Kidney (tissue), 14 donors: Measurements from ENCODE around the gene NCBP1. TPM values are rescaled to one million over a fixed set of nuclear protein-coding genes. Genes with fewer than 3 reads are reported as not detected.

ENCODE experiments used
- DNase-seq, 5 donors: peaks; one replicate each; pipeline ENCODE4 v3.0.0-alpha.2; 2013 to 2020
- FAIRE-seq: peaks from 2 replicates; lab custom pipeline; 2012; peaks lifted over from hg19 to GRCh38; lab: Jason Lieb, UNC
- H3K27ac ChIP-seq, 2 donors: one replicate each; pipeline ENCODE4 v1.7.0; 2013; ENCODE audit warnings: low read depth in 2 of 2, low read length in 2 of 2, inconsistent platforms in 1 of 2
- H3K27me3 ChIP-seq: one replicate; pipeline ENCODE4 v1.7.1; 2013; ENCODE audit warnings: low read length, inconsistent platforms; ENCODE audit not compliant: control insufficient read depth, insufficient read depth
- H3K36me3 ChIP-seq, 3 donors: one replicate each; pipeline versions ENCODE4 v1.7.0 to v1.7.1; 2013; ENCODE audit warnings: low read length in 3 of 3, control low read depth in 1 of 3, inconsistent platforms in 1 of 3; ENCODE audit not compliant: insufficient read depth in 3 of 3, control insufficient read depth in 2 of 3
- H3K4me1 ChIP-seq, 3 donors: one replicate each; pipeline versions ENCODE4 v1.7.0 to v1.7.1; 2013; ENCODE audit warnings: low read length in 3 of 3, inconsistent platforms in 1 of 3, low read depth in 1 of 3; ENCODE audit not compliant: control insufficient read depth in 2 of 3, insufficient read depth in 2 of 3
- H3K4me3 ChIP-seq, 3 donors: one replicate each; pipeline versions ENCODE4 v1.7.0 to v1.8.1; 2013; ENCODE audit warnings: low read length in 3 of 3, control low read depth in 1 of 3, inconsistent platforms in 1 of 3
- H3K9ac ChIP-seq, 3 donors: one replicate each; pipeline versions ENCODE4 v1.7.0 to v1.7.1; 2013; ENCODE audit warnings: low read length in 3 of 3, control low read depth in 1 of 3, inconsistent platforms in 1 of 3
- H3K9me3 ChIP-seq, 3 donors: one replicate each; pipeline versions ENCODE4 v1.7.0 to v1.7.1; 2013; ENCODE audit warnings: low read length in 3 of 3, control low read depth in 1 of 3, inconsistent platforms in 1 of 3; ENCODE audit not compliant: control insufficient read depth in 2 of 3, insufficient read depth in 1 of 3
- CTCF ChIP-seq: IDR thresholded peaks from 3 replicates; pipeline ENCODE4 v1.5.1; 2012; ENCODE audit warnings: mild to moderate bottlenecking, moderate library complexity, borderline replicate concordance; ENCODE audit not compliant: insufficient read depth; ENCODE audit errors: extremely low read depth
- intact Hi-C: fragments of 100-400 bp; cut with DNase I; formaldehyde crosslinking; loops from one replicate; pipeline ENCODE4 v1.11.1; 2022
- polyA plus RNA-seq: library from polyadenylated mRNA; stranded (reverse); fragments of 350-450 nt; fragmentation: Illumina TruSeq; extraction: RNeasy Lipid Tissue Mini Kit (QIAGEN cat#74804); gene quantifications from one replicate; pipeline ENCODE4 v1.2.3, GENCODE V29; 2014; ENCODE audit warnings: low read depth, low replicate concordance; ENCODE audit not compliant: insufficient read depth
- total RNA-seq: library from RNA; stranded (reverse); fragmentation: NEBNext Ultra II Directional; extraction: Animal tissue kit (Norgen Biotek cat#: 25700); gene quantifications from one replicate; pipeline ENCODE4 v1.2.1, GENCODE V29; 2021
- donor health status: control.
- donor health status: control.
- donor health status: control.
- donor health status: control.
- donor health status: control.
- donor health status: DM: yes; HTN: yes; CAD: no.
- donor health status: Normal renal cell carcinoma (clear cell type).

NCBP1 gene
- total and polyA plus RNA-seq, 2 donors from 2014 or later = 15.1 to 28.5 TPM

- no peak for TF ChIP-seq CTCF
- no peaks in the 10 kb centered on the region for H3K9me3 ChIP-seq
- no peak overlapping the region for H3K4me3 ChIP-seq
- FAIRE-seq (no peak), DNase-seq (no peak)
- no peaks in the 10 kb centered on the region for H3K4me1 ChIP-seq
- no peak overlapping the region for H3K9ac ChIP-seq
- H3K27me3 ChIP-seq = no peaks in the 10 kb centered on the region
- H3K27ac ChIP-seq = no peak overlapping the region
- intact Hi-C loops = no loop called here
- H3K36me3 ChIP-seq = peaks cover 0 to 45% (median 30%) of the 10 kb centered on the region in 3 donors
These were observed 32.9 kb upstream of the NCBP1 start for GRCh38 chr9:97600531-97601227.

- Histone ChIP-seq H3K27ac (no peak overlapping the region), H3K4me1 (no peaks in the 10 kb centered on the region), H3K36me3 (peaks cover 0 to 46% (median 31%) of the 10 kb centered on the region in 3 donors), H3K9ac (no peak overlapping the region), H3K27me3 (no peaks in the 10 kb centered on the region), H3K4me3 (no peak overlapping the region), H3K9me3 (no peaks in the 10 kb centered on the region)
- FAIRE-seq (no peak), DNase-seq (no peak)
- intact Hi-C loops = no loop called here
- no peak for TF ChIP-seq CTCF
These were observed 32.3 kb upstream of the NCBP1 start for GRCh38 chr9:97601228-97601898.

- Histone ChIP-seq H3K27me3 (no peaks in the 10 kb centered on the region), H3K9ac (no peak overlapping the region), H3K9me3 (no peaks in the 10 kb centered on the region), H3K4me3 (no peak overlapping the region), H3K4me1 (no peaks in the 10 kb centered on the region), H3K27ac (no peak overlapping the region), H3K36me3 (peaks cover 0 to 46% (median 31%) of the 10 kb centered on the region in 3 donors)
- no peak for FAIRE-seq
- TF ChIP-seq CTCF = no peak
- no peak for DNase-seq
- intact Hi-C loops = no loop called here
These were observed 31.2 kb upstream of the NCBP1 start for GRCh38 chr9:97602430-97602829.
